Measurements from ENCODE around the gene FOXE1. TPM values are rescaled to one million over a fixed set of nuclear protein-coding genes. Genes with fewer than 3 reads are reported as not detected.

The FOXE1 gene
- total and polyA plus RNA-seq, 10 of the 15 experiments (the other 5 are each of a cell fraction or from before 2014, with no cell fraction given) = not detected

GRCh38 chr9:97904725-97905124 lies 51.7 kb downstream of the FOXE1 start:
- Histone ChIP-seq H3K36me3 (ENCODE audit: control insufficient read depth in 2 of 2, insufficient read depth in 2 of 2, low read length in 1 of 2) (peaks cover 0 to 5% of the 10 kb centered on the region in 2 experiments; a peak in 2 of 4 replicates), H3K4me1 (ENCODE audit: control insufficient read depth, insufficient read depth, low read length) (peaks cover 8% of the 10 kb centered on the region; the same call in 1 of the 2 replicates), H4K20me1 (ENCODE audit: control insufficient read depth, insufficient read depth) (no peaks in the 10 kb centered on the region), H3K4me2 (ENCODE audit: control insufficient read depth, insufficient read depth) (no peak overlapping the region), H2AFZ (ENCODE audit: control insufficient read depth, low read depth, low read length) (no peak overlapping the region), H3K4me3 (no peak overlapping the region), H3K9me3 (replicated peaks; ENCODE audit: control insufficient read depth, insufficient read depth, low read length) (no peaks in the 10 kb centered on the region), H3K27ac (ENCODE audit: control insufficient read depth, insufficient read depth) (no peak overlapping the region), H3K27me3 (replicated peaks in 1 of 2; ENCODE audit: control insufficient read depth in 2 of 2, insufficient read depth in 2 of 2, low read length in 1 of 2) (no peaks in the 10 kb centered on the region), H3K9ac (ENCODE audit: control insufficient read depth, insufficient read depth, low read length) (no peak overlapping the region), H3K79me2 (ENCODE audit: control insufficient read depth, insufficient read depth, low read length) (peaks cover 2% of the 10 kb centered on the region)
- no peak for TF ChIP-seq FOXM1 (IDR thresholded peaks at IDR 0.05; ENCODE audit: low read depth, low read length)
- FAIRE-seq (no peak), DNase-seq (ENCODE audit: low read depth, low spot score) (no peak), ATAC-seq (no peak)
- POLR2A ChIA-PET = interaction anchor here (1.2 kb wide), 1 partner anchor 16 kb away, joined by 3 read pairs; no protein-coding TSS in a partner anchor
- CTCF ChIA-PET = interaction anchor here (1.7 to 2.1 kb wide), 2 partner anchors 15 to 18 kb away, joined by 5 to 6 read pairs; partner anchors contain the start of gene TRMO
- intact Hi-C loops (cut with micrococcal nuclease; ENCODE audit: unreplicated experiment) = no loop called here
- in situ Hi-C loops (cut with MboI) = loop anchor here (5.0 kb wide), 1 partner anchor 197 kb away; no protein-coding TSS in a partner anchor
- RAD21 ChIA-PET (ENCODE audit: unreplicated experiment) = no interaction called here
- 91% methylated on average over 9 of the region's 9 CpGs for WGBS (ENCODE audit: insufficient coverage, insufficient replicate concordance, low lambda C conversion rate, missing lambda C conversion rate)
- BruUV-seq (replicated peaks) = TSS peak; percentile 11
- SMC1A ChIA-PET (ENCODE audit: uncharacterized antibody, unreplicated experiment) = interaction anchor here (1.1 kb wide), 1 partner anchor 437 kb away, joined by 3 read pairs; no protein-coding TSS in a partner anchor

DNA sequence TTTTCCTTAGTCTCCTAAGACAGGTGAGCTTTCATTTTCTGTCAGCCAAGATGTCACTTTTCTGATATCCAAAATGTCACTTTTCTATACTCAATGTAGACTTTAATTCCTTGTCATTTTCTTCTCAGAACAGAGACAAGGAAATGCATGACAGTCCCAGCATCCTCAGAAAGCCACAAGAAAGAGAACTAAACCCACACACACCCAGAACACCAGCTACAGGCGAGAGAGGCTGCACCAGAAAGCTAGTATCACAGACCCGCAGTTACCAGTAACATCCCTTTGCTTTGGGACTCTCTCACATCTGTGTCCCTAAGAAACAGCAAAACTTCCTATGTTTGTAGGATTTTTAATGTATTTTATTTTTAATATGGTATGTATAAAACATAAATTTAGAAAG lies 52.2 kb downstream of the FOXE1 start:
- Histone ChIP-seq H3K4me1 (ENCODE audit: control insufficient read depth, insufficient read depth, low read length) (peaks cover 8% of the 10 kb centered on the region; the same call in 1 of the 2 replicates), H4K20me1 (ENCODE audit: control insufficient read depth, insufficient read depth) (no peaks in the 10 kb centered on the region), H3K9me3 (replicated peaks; ENCODE audit: control insufficient read depth, insufficient read depth, low read length) (no peaks in the 10 kb centered on the region), H3K4me3 (no peak overlapping the region), H3K9ac (ENCODE audit: control insufficient read depth, insufficient read depth, low read length) (no peak overlapping the region), H3K79me2 (ENCODE audit: control insufficient read depth, insufficient read depth, low read length) (peaks cover 2% of the 10 kb centered on the region), H3K36me3 (ENCODE audit: control insufficient read depth in 2 of 2, insufficient read depth in 2 of 2, low read length in 1 of 2) (peaks cover 2 to 7% of the 10 kb centered on the region in 2 experiments; a peak in 3 of 4 replicates), H3K27ac (ENCODE audit: control insufficient read depth, insufficient read depth) (no peak overlapping the region), H3K27me3 (replicated peaks in 1 of 2; ENCODE audit: control insufficient read depth in 2 of 2, insufficient read depth in 2 of 2, low read length in 1 of 2) (no peaks in the 10 kb centered on the region), H3K4me2 (ENCODE audit: control insufficient read depth, insufficient read depth) (peak overlapping the region; percentile 5; the same call in 1 of the 2 replicates), H2AFZ (ENCODE audit: control insufficient read depth, low read depth, low read length) (no peak overlapping the region)
- 5% methylated on average over 2 of the region's 2 CpGs for WGBS (ENCODE audit: insufficient coverage, insufficient replicate concordance, low lambda C conversion rate, missing lambda C conversion rate)
- ATAC-seq = no peak
- RAD21 ChIA-PET (ENCODE audit: unreplicated experiment) = no interaction called here
- FAIRE-seq = no peak
- BruUV-seq (replicated peaks) = no TSS peak
- no peak for DNase-seq (ENCODE audit: low read depth, low spot score)
- SMC1A ChIA-PET (ENCODE audit: uncharacterized antibody, unreplicated experiment) = interaction anchor here (1.1 kb wide), 1 partner anchor 438 kb away, joined by 3 read pairs; no protein-coding TSS in a partner anchor
- TF ChIP-seq NFIC (IDR thresholded peaks at IDR 0.05; ENCODE audit: low read depth, low read length) (no peak), RUNX3 (IDR thresholded peaks at IDR 0.05; ENCODE audit: low read length) (peak; percentile 68), TCF7 (IDR thresholded peaks at IDR 0.05; ENCODE audit: borderline replicate concordance) (peak; percentile 23; the same call in 1 of the 2 replicates)
- in situ Hi-C loops (cut with MboI) = no loop called here
- POLR2A ChIA-PET = no interaction called here
- CTCF ChIA-PET = interaction anchor here (1.7 to 2.1 kb wide), 2 partner anchors 15 to 18 kb away, joined by 5 to 6 read pairs; partner anchors contain the start of gene TRMO
- intact Hi-C loops (cut with micrococcal nuclease; ENCODE audit: unreplicated experiment) = no loop called here

Other genes starting within 250 kb of the FOXE1 start
- 19.2 and 22.5 TPM in 2 replicates for gene TSTD2, start 219.9 kb upstream of the FOXE1 start, total RNA-seq (2014; rRNA removed)
- gene TSTD2, start 219.9 kb upstream of the FOXE1 start, total RNA-seq (2014; rRNA removed; fragmentation: Illumina TruSeq; extraction: Trizol) = 12.9 TPM in 2 replicates
- 15.3 and 15.4 TPM in 2 replicates for gene TSTD2, start 219.9 kb upstream of the FOXE1 start, total RNA-seq (2021)
- gene TSTD2, start 219.9 kb upstream of the FOXE1 start, polyA plus RNA-seq (2011; rRNA removed) = 30.6 and 36.3 TPM in 2 replicates
- gene TSTD2, start 219.9 kb upstream of the FOXE1 start, polyA plus RNA-seq (2014; fragmentation: Illumina TruSeq; extraction: Trizol) = 18.3 and 21.1 TPM in 2 replicates
- 1 to 10 TPM; 5.0 to 5.3 TPM for gene TSTD2, start 219.9 kb upstream of the FOXE1 start, polyA plus RNA-seq (2014; fragmentation: Nextera tagmentation; extraction: Ambion mirVana)
- gene TSTD2, start 219.9 kb upstream of the FOXE1 start, polyA plus RNA-seq (2014; rRNA removed) = 21.4 and 21.5 TPM in 2 replicates
- gene TSTD2, start 219.9 kb upstream of the FOXE1 start, polyA plus RNA-seq (2016; fragmentation: Nextera tagmentation; extraction: Ambion mirVana) = 1 to 10 TPM; 8.3 to 9.6 TPM
- 32.2 and 38.0 TPM in 2 replicates for gene NCBP1, start 219.4 kb upstream of the FOXE1 start, total RNA-seq (2014; rRNA removed)
- 37.5 and 39.5 TPM in 2 replicates for gene NCBP1, start 219.4 kb upstream of the FOXE1 start, total RNA-seq (2014; rRNA removed; fragmentation: Illumina TruSeq; extraction: Trizol)
- 32.4 and 39.5 TPM in 2 replicates for gene NCBP1, start 219.4 kb upstream of the FOXE1 start, total RNA-seq (2021)
- 34.1 and 52.0 TPM in 2 replicates for gene NCBP1, start 219.4 kb upstream of the FOXE1 start, polyA plus RNA-seq (2011; rRNA removed)
- 38.0 and 44.0 TPM in 2 replicates for gene NCBP1, start 219.4 kb upstream of the FOXE1 start, polyA plus RNA-seq (2014; fragmentation: Illumina TruSeq; extraction: Trizol)
- 10 to 100 TPM; 14.7 to 21.5 TPM for gene NCBP1, start 219.4 kb upstream of the FOXE1 start, polyA plus RNA-seq (2014; fragmentation: Nextera tagmentation; extraction: Ambion mirVana)
- gene NCBP1, start 219.4 kb upstream of the FOXE1 start, polyA plus RNA-seq (2014; rRNA removed) = 22.7 and 29.2 TPM in 2 replicates
- 10 to 100 TPM; 62.5 to 70.9 TPM for gene NCBP1, start 219.4 kb upstream of the FOXE1 start, polyA plus RNA-seq (2016; fragmentation: Nextera tagmentation; extraction: Ambion mirVana)
- 10.4 and 11.7 TPM in 2 replicates for gene XPA, start 155.9 kb upstream of the FOXE1 start, total RNA-seq (2014; rRNA removed)
- gene XPA, start 155.9 kb upstream of the FOXE1 start, total RNA-seq (2014; rRNA removed; fragmentation: Illumina TruSeq; extraction: Trizol) = 15.5 and 17.3 TPM in 2 replicates
- gene XPA, start 155.9 kb upstream of the FOXE1 start, total RNA-seq (2021) = 10.4 and 10.8 TPM in 2 replicates
- 6.2 and 11.6 TPM in 2 replicates for gene XPA, start 155.9 kb upstream of the FOXE1 start, polyA plus RNA-seq (2011; rRNA removed)
- 14.6 and 15.7 TPM in 2 replicates for gene XPA, start 155.9 kb upstream of the FOXE1 start, polyA plus RNA-seq (2014; fragmentation: Illumina TruSeq; extraction: Trizol)
- gene XPA, start 155.9 kb upstream of the FOXE1 start, polyA plus RNA-seq (2014; fragmentation: Nextera tagmentation; extraction: Ambion mirVana) = 10 to 100 TPM in 1 of 2 experiments, 1 to 10 TPM in 1; 7.1 to 11.2 TPM
- gene XPA, start 155.9 kb upstream of the FOXE1 start, polyA plus RNA-seq (2014; rRNA removed) = 13.4 and 16.9 TPM in 2 replicates
- 10 to 100 TPM; 18.9 to 19.9 TPM for gene XPA, start 155.9 kb upstream of the FOXE1 start, polyA plus RNA-seq (2016; fragmentation: Nextera tagmentation; extraction: Ambion mirVana)
- 17.8 and 20.3 TPM in 2 replicates for gene TRMO, start 69.3 kb downstream of the FOXE1 start, total RNA-seq (2014; rRNA removed)
- 20.9 and 21.0 TPM in 2 replicates for gene TRMO, start 69.3 kb downstream of the FOXE1 start, total RNA-seq (2014; rRNA removed; fragmentation: Illumina TruSeq; extraction: Trizol)
- gene TRMO, start 69.3 kb downstream of the FOXE1 start, total RNA-seq (2021) = 12.7 and 13.9 TPM in 2 replicates
- gene TRMO, start 69.3 kb downstream of the FOXE1 start, polyA plus RNA-seq (2011; rRNA removed) = 19.2 and 23.0 TPM in 2 replicates
- gene TRMO, start 69.3 kb downstream of the FOXE1 start, polyA plus RNA-seq (2014; fragmentation: Illumina TruSeq; extraction: Trizol) = 23.6 and 24.4 TPM in 2 replicates
- 1 to 10 TPM; 5.8 to 7.7 TPM for gene TRMO, start 69.3 kb downstream of the FOXE1 start, polyA plus RNA-seq (2014; fragmentation: Nextera tagmentation; extraction: Ambion mirVana)
- gene TRMO, start 69.3 kb downstream of the FOXE1 start, polyA plus RNA-seq (2014; rRNA removed) = 14.4 and 15.6 TPM in 2 replicates
- 10 to 100 TPM; 11.9 to 15.0 TPM for gene TRMO, start 69.3 kb downstream of the FOXE1 start, polyA plus RNA-seq (2016; fragmentation: Nextera tagmentation; extraction: Ambion mirVana)
- gene HEMGN, start 84.9 kb downstream of the FOXE1 start, total RNA-seq (2014; rRNA removed) = 0.05 TPM in 1 of 2 replicates, not detected in the other
- 0.09 and 0.14 TPM in 2 replicates for gene HEMGN, start 84.9 kb downstream of the FOXE1 start, total RNA-seq (2014; rRNA removed; fragmentation: Illumina TruSeq; extraction: Trizol)
- gene HEMGN, start 84.9 kb downstream of the FOXE1 start, total RNA-seq (2021) = 0.28 TPM in 1 of 2 replicates, not detected in the other
- gene HEMGN, start 84.9 kb downstream of the FOXE1 start, polyA plus RNA-seq (2011; rRNA removed) = 0.04 TPM in 1 of 2 replicates, not detected in the other
- 0.09 and 0.10 TPM in 2 replicates for gene HEMGN, start 84.9 kb downstream of the FOXE1 start, polyA plus RNA-seq (2014; fragmentation: Illumina TruSeq; extraction: Trizol)
- under 1 TPM; 0.03 to 0.18 TPM for gene HEMGN, start 84.9 kb downstream of the FOXE1 start, polyA plus RNA-seq (2014; fragmentation: Nextera tagmentation; extraction: Ambion mirVana)
- 0.09 TPM in 1 of 2 replicates, not detected in the other for gene HEMGN, start 84.9 kb downstream of the FOXE1 start, polyA plus RNA-seq (2014; rRNA removed)
- gene HEMGN, start 84.9 kb downstream of the FOXE1 start, polyA plus RNA-seq (2016; fragmentation: Nextera tagmentation; extraction: Ambion mirVana) = not detected
- 20.4 and 24.5 TPM in 2 replicates for gene ANP32B, start 130.1 kb downstream of the FOXE1 start, total RNA-seq (2014; rRNA removed)
- gene ANP32B, start 130.1 kb downstream of the FOXE1 start, total RNA-seq (2014; rRNA removed; fragmentation: Illumina TruSeq; extraction: Trizol) = 34.4 and 41.8 TPM in 2 replicates
- 239 and 244 TPM in 2 replicates for gene ANP32B, start 130.1 kb downstream of the FOXE1 start, total RNA-seq (2021)
- 79.8 and 96.4 TPM in 2 replicates for gene ANP32B, start 130.1 kb downstream of the FOXE1 start, polyA plus RNA-seq (2011; rRNA removed)
- 419 and 544 TPM in 2 replicates for gene ANP32B, start 130.1 kb downstream of the FOXE1 start, polyA plus RNA-seq (2014; fragmentation: Illumina TruSeq; extraction: Trizol)
- gene ANP32B, start 130.1 kb downstream of the FOXE1 start, polyA plus RNA-seq (2014; fragmentation: Nextera tagmentation; extraction: Ambion mirVana) = 100 to 1,000 TPM in 1 of 2 experiments, 10 to 100 TPM in 1; 85.9 to 204 TPM
- 138 and 143 TPM in 2 replicates for gene ANP32B, start 130.1 kb downstream of the FOXE1 start, polyA plus RNA-seq (2014; rRNA removed)
- gene ANP32B, start 130.1 kb downstream of the FOXE1 start, polyA plus RNA-seq (2016; fragmentation: Nextera tagmentation; extraction: Ambion mirVana) = 100 to 1,000 TPM; 272 to 284 TPM
- gene NANS, start 203.5 kb downstream of the FOXE1 start, total RNA-seq (2014; rRNA removed) = 64.8 and 68.3 TPM in 2 replicates
- gene NANS, start 203.5 kb downstream of the FOXE1 start, total RNA-seq (2014; rRNA removed; fragmentation: Illumina TruSeq; extraction: Trizol) = 52.3 and 55.5 TPM in 2 replicates
- gene NANS, start 203.5 kb downstream of the FOXE1 start, total RNA-seq (2021) = 47.8 and 49.1 TPM in 2 replicates
- gene NANS, start 203.5 kb downstream of the FOXE1 start, polyA plus RNA-seq (2011; rRNA removed) = 37.9 and 44.6 TPM in 2 replicates
- gene NANS, start 203.5 kb downstream of the FOXE1 start, polyA plus RNA-seq (2014; fragmentation: Illumina TruSeq; extraction: Trizol) = 47.8 and 48.8 TPM in 2 replicates
- gene NANS, start 203.5 kb downstream of the FOXE1 start, polyA plus RNA-seq (2014; fragmentation: Nextera tagmentation; extraction: Ambion mirVana) = 10 to 100 TPM; 21.0 to 26.1 TPM
- gene NANS, start 203.5 kb downstream of the FOXE1 start, polyA plus RNA-seq (2014; rRNA removed) = 55.6 and 56.5 TPM in 2 replicates
- 100 to 1,000 TPM; 109 to 126 TPM for gene NANS, start 203.5 kb downstream of the FOXE1 start, polyA plus RNA-seq (2016; fragmentation: Nextera tagmentation; extraction: Ambion mirVana)